HK-2 (cell line): ENCODE measurements around the gene PCSK2.

Source experiments
- DNase-seq: peaks from one replicate; pipeline ENCODE4 v3.0.0-alpha.2; 2018; ENCODE audit not compliant: unreplicated experiment

PCSK2 gene

DNA sequence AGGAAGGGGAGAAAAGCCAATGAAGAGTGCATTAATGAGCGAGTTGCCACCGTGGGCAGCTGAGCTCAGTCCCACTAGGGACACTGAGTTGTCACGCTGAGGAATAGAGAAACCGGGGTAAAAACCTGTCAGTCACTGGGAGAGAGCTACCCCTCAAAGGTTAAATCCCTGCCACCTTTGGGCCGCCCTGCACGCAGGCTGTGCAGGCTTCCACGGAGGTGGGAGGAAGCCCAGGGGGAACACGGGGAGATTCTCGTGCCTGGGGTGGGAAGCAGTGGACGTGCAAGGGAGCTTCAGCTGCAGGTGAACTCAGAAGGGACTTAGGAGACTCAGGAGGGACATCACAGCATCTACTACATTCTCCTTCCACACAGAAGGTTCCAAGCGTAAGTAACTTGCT is 253.9 kb downstream of the PCSK2 start:
- DNase-seq: no peak

GRCh38 chr20:17481661-17482060 is 254.8 kb downstream of the PCSK2 start:
- no peak for DNase-seq

DNA sequence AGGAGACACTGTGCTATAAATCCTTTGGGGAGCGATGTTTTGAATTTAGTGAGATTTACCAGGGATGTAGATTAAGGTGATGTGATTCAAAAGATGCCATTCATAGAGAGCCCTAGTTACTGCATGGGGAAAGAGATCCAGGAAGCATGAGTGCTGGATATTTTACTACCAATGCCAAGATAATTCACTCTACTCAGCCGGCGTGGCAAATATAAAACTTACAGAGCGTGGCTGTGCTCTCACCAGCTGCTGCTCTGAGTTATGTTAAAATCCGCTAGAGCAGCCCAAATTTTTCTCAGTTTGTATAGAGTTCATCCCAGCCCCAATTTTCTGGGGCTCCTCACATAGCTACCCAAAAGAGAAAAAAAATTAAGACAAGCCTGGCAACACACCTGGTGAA is 255.7 kb downstream of the PCSK2 start:
- DNase-seq: no peak

- DNase-seq: no peak
These were observed 258.2 kb downstream of the PCSK2 start for GRCh38 chr20:17485017-17485416.

DNA sequence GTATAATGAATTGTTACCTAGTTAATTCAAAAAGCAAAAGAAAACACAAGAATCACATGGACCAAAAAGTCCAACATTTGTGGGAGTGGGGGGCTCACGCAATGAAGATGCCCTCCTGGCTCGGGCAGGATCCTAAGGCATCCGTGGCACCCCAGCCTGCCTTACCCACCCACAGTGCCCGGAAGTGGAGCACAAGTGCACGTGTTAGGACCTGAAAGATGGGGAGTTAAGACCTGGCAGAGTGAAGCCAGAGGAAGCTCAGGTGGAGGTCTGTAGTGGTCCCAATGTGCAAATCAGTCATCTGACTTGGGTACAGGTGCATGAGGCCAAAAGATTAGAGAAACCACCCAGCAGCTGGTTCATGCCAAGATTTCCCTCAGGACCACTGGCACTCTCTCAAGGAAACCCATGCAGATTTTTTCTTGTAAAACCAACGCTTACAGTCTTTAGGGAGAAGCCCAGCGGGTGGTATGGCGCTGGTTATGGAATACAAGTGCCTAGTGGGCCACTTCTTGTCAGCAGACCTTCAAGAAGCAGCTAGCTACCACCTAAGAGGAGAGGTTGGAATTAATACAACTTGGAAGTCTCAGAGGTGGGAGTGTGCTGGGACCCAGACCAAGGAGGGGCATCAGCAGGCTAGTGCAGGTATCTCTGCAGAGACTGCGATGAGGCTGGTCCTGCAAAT is 262.2 kb downstream of the PCSK2 start:
- no peak for DNase-seq

GRCh38 chr20:17490501-17490900 is 263.7 kb downstream of the PCSK2 start:
- DNase-seq: no peak

DNA sequence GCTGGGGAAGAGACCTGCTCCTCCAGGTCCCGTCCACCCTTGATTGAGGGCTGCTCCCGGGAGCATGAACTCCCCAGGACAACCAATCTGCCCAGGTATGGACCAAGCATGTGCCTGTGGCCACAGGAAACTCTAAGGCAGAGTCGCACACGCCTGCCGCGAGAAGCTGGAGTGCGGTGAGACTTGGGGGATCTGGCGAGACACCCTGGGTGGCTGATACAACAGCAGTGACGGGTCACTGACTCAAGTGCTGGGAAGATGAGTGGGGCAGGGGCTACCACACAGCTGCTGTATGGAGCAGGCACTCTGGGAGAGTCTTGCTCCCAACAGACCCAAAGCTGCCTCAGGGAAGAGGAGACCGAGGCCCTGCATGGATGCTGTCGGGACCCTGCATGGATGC is 264.2 kb downstream of the PCSK2 start:
- no peak for DNase-seq

- no peak for DNase-seq
These were observed 264.6 kb downstream of the PCSK2 start for GRCh38 chr20:17491488-17491887.

DNA sequence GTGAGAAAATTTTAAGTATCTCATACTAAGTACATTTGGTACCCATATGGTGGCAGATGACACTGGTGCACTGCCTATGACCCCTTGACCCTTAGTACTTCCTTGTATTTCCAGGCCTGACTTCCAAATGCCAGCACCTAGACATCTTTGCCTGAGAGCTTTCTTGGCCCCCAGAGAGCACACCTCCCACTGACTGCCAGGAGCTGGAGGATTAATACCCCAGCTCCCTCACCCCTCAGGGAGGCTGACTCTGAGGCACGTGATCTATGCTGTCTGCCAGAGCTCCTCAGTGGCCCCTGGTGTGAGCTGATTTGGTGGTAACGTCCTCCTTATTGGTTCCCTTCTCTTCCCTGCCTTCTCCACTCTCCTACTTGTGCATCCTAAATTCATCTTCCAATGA is 266.3 kb downstream of the PCSK2 start:
- no peak for DNase-seq

GRCh38 chr20:17494201-17494600 is 267.4 kb downstream of the PCSK2 start:
- DNase-seq: no peak

GRCh38 chr20:17495826-17496225 is 269.0 kb downstream of the PCSK2 start:
- no peak for DNase-seq

- DNase-seq: no peak
These were observed 271.2 kb downstream of the PCSK2 start for GRCh38 chr20:17497821-17498580.

DNA sequence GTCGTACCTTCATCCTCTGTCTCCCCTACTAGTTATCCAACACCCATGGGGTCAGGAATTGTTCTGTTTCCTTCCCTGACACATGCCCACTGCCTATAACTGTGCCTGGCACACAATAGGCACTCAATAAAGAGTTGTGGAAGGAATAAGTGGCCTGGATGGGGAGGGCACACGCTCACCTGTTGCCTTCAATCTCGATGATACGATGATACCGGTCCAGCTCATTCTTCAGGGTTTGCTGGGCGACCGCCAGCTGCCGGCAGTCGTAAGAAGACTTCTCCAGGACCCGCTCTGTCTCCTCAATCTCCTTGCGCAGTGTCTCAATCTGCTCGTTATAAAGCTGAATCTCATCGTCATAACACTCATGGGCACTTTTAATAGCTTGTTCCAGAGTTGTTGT is 271.8 kb downstream of the PCSK2 start:
- DNase-seq: no peak

DNA sequence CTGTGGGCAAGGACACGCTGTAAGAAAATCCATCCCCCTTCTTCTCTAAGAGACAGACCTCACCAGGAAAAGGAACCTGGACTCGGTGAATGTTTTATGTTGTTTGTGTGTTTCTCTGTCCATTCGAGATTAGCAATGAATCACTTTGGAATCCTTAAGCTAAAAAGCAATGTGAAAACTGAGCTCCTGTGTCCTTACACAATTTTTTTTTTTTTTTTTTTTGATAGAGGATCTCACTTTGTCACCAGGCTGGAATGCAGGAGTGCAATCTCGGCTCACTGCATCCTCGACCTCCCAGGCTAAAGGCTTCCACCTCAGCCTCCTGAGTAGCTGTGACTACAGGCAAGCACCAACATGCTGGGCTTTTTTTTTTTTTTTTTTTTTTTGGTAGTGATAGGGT is 272.2 kb downstream of the PCSK2 start:
- no peak for DNase-seq

GRCh38 chr20:17500271-17500670 is 273.4 kb downstream of the PCSK2 start:
- DNase-seq: no peak

- DNase-seq: no peak
These were observed 274.0 kb downstream of the PCSK2 start for GRCh38 chr20:17500826-17501225.

DNA sequence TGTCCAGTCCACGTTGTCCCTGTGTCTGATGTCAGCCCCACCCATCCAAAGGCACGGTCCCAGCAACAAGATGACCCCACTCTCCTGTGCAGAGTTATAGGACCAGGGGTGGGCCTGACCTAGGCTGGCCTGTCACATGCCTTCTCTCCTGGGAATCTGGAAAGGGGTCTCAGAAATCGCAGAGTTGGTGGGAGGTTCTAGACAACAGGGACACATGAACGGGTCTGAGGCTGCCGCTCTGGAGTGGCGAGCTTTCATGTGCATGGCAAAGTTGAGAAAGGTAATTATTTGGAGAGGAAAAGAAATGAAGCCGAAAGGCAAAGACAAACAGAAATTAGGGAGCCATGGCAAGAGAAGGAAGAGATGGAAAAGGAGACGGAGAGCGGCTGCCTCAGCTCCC is 274.9 kb downstream of the PCSK2 start:
- no peak for DNase-seq

DNA sequence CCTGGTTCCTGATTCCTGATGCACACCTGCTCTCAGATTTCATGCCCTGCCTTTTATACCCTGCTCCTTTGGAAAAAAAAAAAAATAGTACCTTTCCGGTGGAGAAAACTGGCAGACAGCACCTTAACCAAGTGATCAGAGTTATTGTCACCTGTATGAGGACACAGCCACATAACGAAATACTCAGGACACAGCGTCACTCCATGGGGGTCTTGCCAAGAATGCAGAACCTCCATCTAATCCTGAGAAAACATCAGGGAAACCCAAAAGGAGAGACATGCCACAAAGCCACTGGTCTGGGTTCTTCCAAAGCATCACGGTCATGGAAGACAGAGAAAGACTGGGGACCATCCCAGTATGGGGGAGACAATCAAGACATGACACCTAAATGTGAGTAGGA is 275.3 kb downstream of the PCSK2 start:
- DNase-seq: no peak

- DNase-seq: no peak
These were observed 276.6 kb downstream of the PCSK2 start for GRCh38 chr20:17503301-17504065.

DNA sequence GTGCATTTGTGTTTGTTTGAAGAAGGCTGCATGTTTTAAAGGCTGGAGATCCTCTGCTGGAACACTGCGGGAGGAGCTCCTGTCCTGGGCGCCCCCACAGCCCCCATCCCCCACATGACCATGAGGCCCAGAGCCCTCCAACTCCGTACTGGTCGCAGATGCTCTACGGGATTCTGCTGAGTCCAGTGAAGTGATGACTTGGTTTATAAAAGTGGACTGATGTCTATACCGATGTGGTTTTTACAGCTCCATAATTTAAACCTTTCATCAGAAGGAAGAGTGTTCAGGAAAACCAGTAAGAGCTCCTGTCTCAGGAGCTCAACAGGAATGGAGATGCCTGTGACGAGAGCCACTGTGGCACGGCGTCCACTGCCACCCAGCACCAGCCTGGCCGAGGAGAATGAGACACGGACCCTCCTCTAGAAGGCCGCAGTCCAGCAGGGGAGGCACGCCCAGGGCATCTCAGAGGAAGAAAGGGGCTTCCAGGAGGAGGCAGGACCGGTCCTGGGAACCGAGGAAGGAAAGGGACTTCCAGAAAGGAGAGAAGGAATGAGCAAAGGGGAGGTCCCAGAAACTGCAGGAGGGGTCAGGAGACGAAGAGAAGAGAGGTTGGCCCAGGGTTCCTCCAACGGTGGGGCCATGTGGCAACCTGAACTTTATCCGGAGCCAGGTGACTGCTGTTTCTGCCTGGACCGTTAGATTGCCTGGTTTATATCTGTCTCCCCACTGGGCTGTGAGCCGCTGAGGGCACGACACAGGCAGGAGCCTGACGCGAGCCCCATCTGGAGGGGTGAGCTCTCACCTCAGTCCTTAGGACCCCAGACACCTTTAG is 277.4 kb downstream of the PCSK2 start:
- DNase-seq: no peak

DNA sequence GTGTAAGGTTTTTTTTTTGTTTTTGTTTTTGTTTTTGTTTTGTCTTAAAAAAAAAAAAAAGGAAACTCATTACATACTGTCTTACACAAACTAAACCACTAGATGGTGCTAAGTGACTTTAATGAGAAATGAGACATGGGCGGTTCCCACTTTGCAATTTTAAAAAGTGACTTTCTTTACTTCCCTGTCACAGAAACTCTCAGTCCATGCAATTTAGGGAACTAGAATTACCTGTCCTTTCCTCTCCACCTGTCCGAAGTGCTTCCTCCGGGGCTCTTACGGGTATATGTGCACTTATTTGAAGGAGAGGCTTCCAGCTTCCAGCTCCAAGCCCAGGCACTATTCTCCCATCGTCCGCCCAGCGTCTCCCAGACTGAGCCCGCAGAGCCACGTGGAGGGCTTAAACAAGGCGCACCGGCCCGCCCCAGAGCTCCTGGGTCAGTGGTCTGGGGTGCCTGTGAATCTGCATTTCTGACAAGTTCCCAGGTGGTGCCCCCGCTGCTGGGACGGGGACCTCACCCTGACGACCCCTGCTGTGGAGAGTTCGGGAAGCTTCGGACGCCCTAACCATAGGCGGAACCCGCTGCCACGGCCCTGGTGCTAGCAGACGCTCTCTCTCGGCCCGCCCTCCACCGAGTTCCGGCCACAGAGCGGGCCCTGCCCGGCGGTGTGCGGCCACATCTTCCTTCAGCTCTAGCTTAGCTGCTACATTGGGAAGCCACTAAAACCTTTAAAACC is 278.2 kb downstream of the PCSK2 start:
- DNase-seq: peak; percentile 53
